Measurements from ENCODE around the gene RUNX1.

- TF ChIP-seq POLR2AphosphoS5 (IDR thresholded peaks at IDR 0.05): no peak
- no peak for TF ChIP-seq CTCF (IDR thresholded peaks at IDR 0.05)
- no peak for TF ChIP-seq EP300 (IDR thresholded peaks at IDR 0.05)
- TF ChIP-seq POLR2A (IDR thresholded peaks at IDR 0.05): no peak
These were observed 305.8 kb downstream of the RUNX1 start for GRCh38 chr21:34743285-34743684.
